ENCODE measurements around the gene PGAM4. TPM values are rescaled to one million over a fixed set of nuclear protein-coding genes. Genes with fewer than 3 reads are reported as not detected.

Gene PGAM4
- total RNA-seq = not detected
- not detected for polyA plus RNA-seq
- long read RNA-seq, donor 1 = 0 reads
- long read RNA-seq, donor 2 = 0 reads
- long read RNA-seq, donor 3 = 0 reads
- long read RNA-seq, donor 4 = 0 reads
- long read RNA-seq, donor 5 = 0 reads
- long read RNA-seq, donor 6, partial matches to known transcripts = 0 of 1 reads
- long read RNA-seq, donor 6, other reads (novel, unspliced or antisense) = 0 of 1 reads
- long read RNA-seq, donor 7 = 0 reads
- long read RNA-seq, donor 8, partial matches to known transcripts = 0 of 1 reads
- long read RNA-seq, donor 8, other reads (novel, unspliced or antisense) = 0 of 1 reads
- long read RNA-seq, donor 9 = 0 reads
- long read RNA-seq, donor 10 = 0 reads

- 93 to 99% (median 98%) methylated on average over 7 to 13 of the region's 13 CpGs for WGBS, 5 donors
- H3K9me3 ChIP-seq = no peaks in the 10 kb centered on the region
- H3K27me3 ChIP-seq = no peaks in the 10 kb centered on the region
- H3K4me3 ChIP-seq = no peak within 1 kb of the TSS
- DNase-seq = no peak
- no peaks in the 10 kb centered on the region for H3K36me3 ChIP-seq
- TF ChIP-seq POLR2AphosphoS5 (IDR thresholded peaks at IDR 0.05) (no peak), EP300 (IDR thresholded peaks at IDR 0.05) (no peak), CTCF (IDR thresholded peaks at IDR 0.05) (no peak), POLR2A (IDR thresholded peaks at IDR 0.05) (no peak)
- intact Hi-C loops (cut with DNase I; ENCODE audit: low total_unique reads) = no loop called here
- H3K27ac ChIP-seq = no peak within 1 kb of the TSS
- no peaks in the 10 kb centered on the region for H3K4me1 ChIP-seq
These were observed at the start of gene PGAM4 for GRCh38 chrX:77969538-77969937. TSS of gene PGAM4 (minus strand) at chrX:77969638. CDS start at chrX:77969638, 0 bp downstream.

- WGBS, 5 donors = 64 to 100% (median 91%) methylated on average over 1 of the region's 1 CpG
- no peaks in the 10 kb centered on the region for H3K9me3 ChIP-seq
- no peaks in the 10 kb centered on the region for H3K4me1 ChIP-seq
- DNase-seq = no peak
- no peak overlapping the region for H3K4me3 ChIP-seq
- no peak overlapping the region for H3K27ac ChIP-seq
- H3K27me3 ChIP-seq = peaks cover 0 to under 1% (median 0%) of the 10 kb centered on the region in 3 donors
- intact Hi-C loops (cut with DNase I; ENCODE audit: low total_unique reads) = no loop called here
- H3K36me3 ChIP-seq = peaks cover 0 to 3% (median 0%) of the 10 kb centered on the region in 4 donors
- no peak for TF ChIP-seq EP300 (IDR thresholded peaks at IDR 0.05)
- no peak for TF ChIP-seq POLR2AphosphoS5 (IDR thresholded peaks at IDR 0.05)
These were observed 42.4 kb upstream of the PGAM4 start for GRCh38 chrX:78011846-78012245.

DNA sequence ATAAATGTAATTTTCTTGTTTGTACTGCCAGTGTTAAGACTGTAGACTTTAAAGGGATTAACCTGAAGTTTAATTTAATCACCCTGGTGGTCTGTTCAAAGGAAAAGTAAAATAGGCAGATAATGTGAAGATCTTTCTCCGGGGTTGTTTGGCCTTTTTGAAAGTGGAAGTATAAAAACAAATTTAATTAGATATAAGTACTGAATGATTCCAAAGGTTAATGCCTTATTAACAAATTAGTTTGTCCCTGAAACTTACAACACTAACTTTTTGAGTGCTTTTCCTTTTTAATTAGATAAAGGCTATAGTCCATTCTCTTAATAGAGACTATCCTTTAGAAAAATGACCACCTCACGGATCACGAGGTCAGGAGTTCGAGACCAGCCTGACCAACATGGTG, 10.4 kb upstream of the PGAM4 start:
- no peak overlapping the region for H3K27ac ChIP-seq
- no peaks in the 10 kb centered on the region for H3K4me1 ChIP-seq
- WGBS, 5 donors = 74 to 98% (median 85%) methylated on average over 4 of the region's 4 CpGs
- DNase-seq = no peak
- intact Hi-C loops (cut with DNase I; ENCODE audit: low total_unique reads) = no loop called here
- H3K27me3 ChIP-seq = no peaks in the 10 kb centered on the region
- TF ChIP-seq POLR2AphosphoS5 (IDR thresholded peaks at IDR 0.05) = no peak
- no peak overlapping the region for H3K4me3 ChIP-seq
- H3K36me3 ChIP-seq = no peaks in the 10 kb centered on the region
- no peaks in the 10 kb centered on the region for H3K9me3 ChIP-seq

- no peak for TF ChIP-seq POLR2A (IDR thresholded peaks at IDR 0.05)
- TF ChIP-seq POLR2AphosphoS5 (IDR thresholded peaks at IDR 0.05) = no peak
- no peak for TF ChIP-seq CTCF (IDR thresholded peaks at IDR 0.05)
- TF ChIP-seq EP300 (IDR thresholded peaks at IDR 0.05) = no peak
These were observed 8.1 kb upstream of the PGAM4 start for GRCh38 chrX:77977518-77977917.

GRCh38 chrX:77977095-77977494, 7.7 kb upstream of the PGAM4 start:
- no peak overlapping the region for H3K27ac ChIP-seq
- no peak overlapping the region for H3K4me3 ChIP-seq
- intact Hi-C loops (cut with DNase I; ENCODE audit: low total_unique reads) = no loop called here
- H3K27me3 ChIP-seq = no peaks in the 10 kb centered on the region
- H3K36me3 ChIP-seq = no peaks in the 10 kb centered on the region
- H3K4me1 ChIP-seq = no peaks in the 10 kb centered on the region
- TF ChIP-seq EP300 (IDR thresholded peaks at IDR 0.05) (no peak), CTCF (IDR thresholded peaks at IDR 0.05) (no peak), POLR2AphosphoS5 (IDR thresholded peaks at IDR 0.05) (no peak), POLR2A (IDR thresholded peaks at IDR 0.05) (no peak)
- no peaks in the 10 kb centered on the region for H3K9me3 ChIP-seq
- DNase-seq = no peak

More at GRCh38 chrX:77977518-77977917, 8.1 kb upstream of the PGAM4 start:
- 84 to 100% (median 94%) methylated on average over 1 of the region's 1 CpG for WGBS, 5 donors
- H3K4me3 ChIP-seq = no peak overlapping the region
- intact Hi-C loops (cut with DNase I; ENCODE audit: low total_unique reads) = no loop called here
- H3K27me3 ChIP-seq = no peaks in the 10 kb centered on the region
- no peak overlapping the region for H3K27ac ChIP-seq
- H3K4me1 ChIP-seq = no peaks in the 10 kb centered on the region
- H3K36me3 ChIP-seq = no peaks in the 10 kb centered on the region
- no peaks in the 10 kb centered on the region for H3K9me3 ChIP-seq
- DNase-seq = no peak
